AG09309 (cell line): ENCODE data around the gene TBCEL.

Source experiments
- DNase-seq: peaks from one replicate; pipeline ENCODE4 v3.0.0-alpha.2; 2010; ENCODE audit warnings: low read depth
- H3K4me3 ChIP-seq: 2 replicates; pipeline ENCODE4 v1.5.1; 2011; ENCODE audit warnings: mild to moderate bottlenecking, low read depth, low read length, moderate library complexity; ENCODE audit not compliant: control insufficient read depth
- TF ChIP-seq, protein P1 (sequence below): IDR thresholded peaks from 2 replicates; pipeline ENCODE4 v1.5.1; 2011; ENCODE audit warnings: mild to moderate bottlenecking, low read depth, low read length, inconsistent platforms; ENCODE audit not compliant: insufficient read depth, control insufficient read depth; ENCODE audit errors: missing control alignments

The TBCEL gene

DNA sequence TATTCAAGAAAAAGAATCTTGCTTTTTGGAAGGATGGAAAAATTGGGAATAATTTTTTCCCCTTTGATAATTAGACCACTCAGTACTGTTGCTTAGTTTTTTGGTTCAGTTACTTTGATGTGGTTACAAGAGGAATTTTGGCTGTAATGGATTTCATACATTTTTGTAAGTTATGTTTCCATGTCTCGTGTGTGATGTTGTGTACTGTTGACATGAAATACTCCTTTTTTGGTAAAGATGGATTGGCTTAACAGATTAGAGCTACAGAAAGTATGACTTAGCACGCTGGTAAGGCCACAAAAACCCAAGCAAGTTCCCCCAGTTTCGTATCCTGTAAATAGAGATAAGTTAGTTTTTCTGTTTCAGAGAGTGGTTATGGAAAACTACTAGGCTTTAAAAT, 11.9 kb downstream of the TBCEL start:
- TF ChIP-seq, protein P1, sequence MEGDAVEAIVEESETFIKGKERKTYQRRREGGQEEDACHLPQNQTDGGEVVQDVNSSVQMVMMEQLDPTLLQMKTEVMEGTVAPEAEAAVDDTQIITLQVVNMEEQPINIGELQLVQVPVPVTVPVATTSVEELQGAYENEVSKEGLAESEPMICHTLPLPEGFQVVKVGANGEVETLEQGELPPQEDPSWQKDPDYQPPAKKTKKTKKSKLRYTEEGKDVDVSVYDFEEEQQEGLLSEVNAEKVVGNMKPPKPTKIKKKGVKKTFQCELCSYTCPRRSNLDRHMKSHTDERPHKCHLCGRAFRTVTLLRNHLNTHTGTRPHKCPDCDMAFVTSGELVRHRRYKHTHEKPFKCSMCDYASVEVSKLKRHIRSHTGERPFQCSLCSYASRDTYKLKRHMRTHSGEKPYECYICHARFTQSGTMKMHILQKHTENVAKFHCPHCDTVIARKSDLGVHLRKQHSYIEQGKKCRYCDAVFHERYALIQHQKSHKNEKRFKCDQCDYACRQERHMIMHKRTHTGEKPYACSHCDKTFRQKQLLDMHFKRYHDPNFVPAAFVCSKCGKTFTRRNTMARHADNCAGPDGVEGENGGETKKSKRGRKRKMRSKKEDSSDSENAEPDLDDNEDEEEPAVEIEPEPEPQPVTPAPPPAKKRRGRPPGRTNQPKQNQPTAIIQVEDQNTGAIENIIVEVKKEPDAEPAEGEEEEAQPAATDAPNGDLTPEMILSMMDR, result no peak
- no peak for DNase-seq
- H3K4me3 ChIP-seq, result no peak overlapping the region

DNA sequence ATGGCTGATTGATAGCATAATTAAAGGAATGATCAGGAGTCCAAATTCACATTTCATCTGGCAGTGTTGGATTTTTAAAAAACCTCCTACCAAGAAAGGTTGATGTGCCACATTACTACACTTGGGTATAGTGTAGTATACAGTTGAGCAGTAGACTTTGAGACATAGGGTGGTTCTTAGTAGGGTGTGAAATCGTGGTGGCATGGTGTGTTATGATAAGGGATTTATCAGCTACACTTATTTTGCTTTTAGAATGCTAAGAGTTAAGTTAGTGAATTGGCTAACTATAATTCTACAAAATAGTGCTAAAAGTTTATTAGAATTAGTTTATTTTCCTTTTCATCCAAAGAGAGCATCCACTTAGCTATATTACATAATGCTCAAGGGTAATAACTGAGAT, 13.1 kb downstream of the TBCEL start:
- no peak overlapping the region for H3K4me3 ChIP-seq
- TF ChIP-seq, protein P1, result no peak
- DNase-seq, result no peak

DNA sequence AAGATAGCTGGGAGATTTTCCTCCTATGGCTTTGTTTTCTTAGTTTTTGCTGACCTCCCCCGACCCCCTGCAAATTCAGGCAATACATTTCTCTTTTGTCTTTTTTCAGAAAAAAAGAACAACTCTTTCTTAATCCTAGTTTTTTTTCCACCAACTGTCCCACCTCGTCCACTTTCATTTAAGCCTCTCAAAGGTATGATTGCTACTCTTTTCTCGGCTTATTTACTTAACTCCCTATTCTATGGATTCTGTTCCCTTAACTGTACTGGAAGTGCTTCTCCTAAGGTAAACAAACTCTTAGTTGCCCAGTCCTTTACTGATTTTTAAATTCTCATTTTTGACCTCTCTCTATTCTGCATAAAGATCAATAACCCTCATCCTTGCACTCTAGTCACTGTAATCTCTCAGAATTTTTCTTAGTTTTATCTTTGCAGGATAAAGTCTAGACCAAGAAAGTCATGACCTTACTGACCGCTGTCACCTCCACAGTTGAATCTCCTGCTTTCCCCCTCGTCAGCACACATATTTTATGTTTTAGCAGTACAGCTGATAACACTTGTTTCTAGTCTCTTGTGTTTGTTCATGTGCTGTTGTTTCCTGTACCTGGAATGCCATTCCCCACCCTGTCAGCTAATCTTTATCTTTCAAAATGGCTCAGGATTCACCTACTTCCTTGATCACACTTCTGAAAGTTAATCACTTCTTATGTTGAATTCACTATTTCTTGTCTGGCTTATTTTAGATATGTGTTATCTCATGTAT, 14.9 kb downstream of the TBCEL start:
- DNase-seq, result no peak
- H3K4me3 ChIP-seq, result no peak overlapping the region
- TF ChIP-seq, protein P1, result no peak

DNA sequence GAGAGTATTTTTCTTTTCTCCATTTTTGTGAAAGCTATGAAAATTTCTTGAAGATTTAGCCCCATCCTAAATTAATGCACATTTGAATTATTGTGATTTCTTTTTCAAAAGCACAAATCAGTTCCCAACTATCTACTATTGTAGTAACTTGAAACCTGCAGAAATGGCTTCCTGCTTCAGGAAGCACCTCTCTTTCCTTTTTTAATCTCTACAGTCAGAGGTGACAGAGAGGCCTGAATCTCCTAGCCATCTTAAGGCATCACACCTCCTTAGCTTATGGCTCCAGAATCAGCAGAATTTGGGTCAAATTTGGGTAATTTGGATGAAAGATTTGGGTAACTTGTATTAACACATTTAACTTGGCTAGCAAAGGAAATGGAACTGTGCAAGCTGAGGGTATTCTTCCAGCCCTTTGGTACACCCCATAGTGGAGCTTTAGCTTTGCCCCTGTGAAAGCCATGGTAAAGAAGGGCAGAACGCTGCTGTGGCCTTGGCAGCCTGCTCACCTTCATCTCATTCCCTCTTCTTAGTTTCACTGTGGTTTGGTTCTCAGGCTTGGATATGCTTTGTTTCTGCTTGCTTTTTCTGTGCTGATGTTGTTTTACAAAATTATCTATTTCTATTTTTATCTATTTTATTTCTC, 16.2 kb downstream of the TBCEL start:
- no peak for DNase-seq
- H3K4me3 ChIP-seq, result no peak overlapping the region
- TF ChIP-seq, protein P1, result no peak

DNA sequence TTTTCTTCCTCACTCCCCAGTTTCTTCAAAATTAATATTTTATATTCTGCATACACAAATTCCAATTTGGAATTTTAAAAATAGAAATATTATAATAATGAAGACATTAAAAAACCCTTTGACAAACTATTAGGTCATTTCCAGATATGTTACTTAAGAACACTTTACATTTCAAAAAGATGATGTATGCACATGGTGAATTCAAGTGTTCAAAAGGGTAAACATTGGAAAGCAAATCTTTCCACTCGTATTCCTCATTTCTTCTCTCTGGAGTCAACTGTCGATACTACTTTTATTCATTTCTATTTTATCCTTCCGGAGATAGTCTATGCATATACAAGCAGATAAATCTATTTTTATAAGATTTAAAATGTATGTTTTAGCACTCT, 16.7 kb downstream of the TBCEL start:
- H3K4me3 ChIP-seq, result no peak overlapping the region

DNA sequence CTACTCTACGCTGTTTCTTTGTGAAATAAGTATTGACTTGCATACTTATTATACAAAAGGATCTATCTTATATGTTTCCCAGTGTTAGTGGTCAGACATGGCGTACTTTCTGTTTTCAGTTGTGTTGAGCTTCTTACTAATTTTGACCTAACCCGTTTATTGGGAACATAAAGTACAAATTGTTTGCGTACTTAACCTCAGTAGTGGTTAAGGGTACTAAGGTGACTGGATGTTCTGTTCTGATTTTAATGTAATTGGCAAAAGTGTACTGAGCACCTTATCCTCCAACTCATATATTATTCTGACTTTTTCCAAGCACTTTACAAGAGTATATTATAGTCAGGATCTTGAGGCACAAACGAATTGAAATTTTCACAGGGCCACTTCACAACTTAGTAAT, 17.2 kb downstream of the TBCEL start:
- no peak overlapping the region for H3K4me3 ChIP-seq
- TF ChIP-seq, protein P1, result no peak
- DNase-seq, result no peak

More for the DNA sequence above, 16.7 kb downstream of the TBCEL start:
- DNase-seq, result no peak
- TF ChIP-seq, protein P1, result no peak
